8988T (cell line): Measurements from ENCODE around the gene EGFLAM.
"Not testable (repeated sequence)": the region's sequence is repeated elsewhere in the genome, so short reads cannot be mapped to it uniquely, and the experiment has no call there.

Experiments used
- DNase-seq: peaks from one replicate; pipeline ENCODE4 v3.0.0; 2011

Gene EGFLAM

DNA sequence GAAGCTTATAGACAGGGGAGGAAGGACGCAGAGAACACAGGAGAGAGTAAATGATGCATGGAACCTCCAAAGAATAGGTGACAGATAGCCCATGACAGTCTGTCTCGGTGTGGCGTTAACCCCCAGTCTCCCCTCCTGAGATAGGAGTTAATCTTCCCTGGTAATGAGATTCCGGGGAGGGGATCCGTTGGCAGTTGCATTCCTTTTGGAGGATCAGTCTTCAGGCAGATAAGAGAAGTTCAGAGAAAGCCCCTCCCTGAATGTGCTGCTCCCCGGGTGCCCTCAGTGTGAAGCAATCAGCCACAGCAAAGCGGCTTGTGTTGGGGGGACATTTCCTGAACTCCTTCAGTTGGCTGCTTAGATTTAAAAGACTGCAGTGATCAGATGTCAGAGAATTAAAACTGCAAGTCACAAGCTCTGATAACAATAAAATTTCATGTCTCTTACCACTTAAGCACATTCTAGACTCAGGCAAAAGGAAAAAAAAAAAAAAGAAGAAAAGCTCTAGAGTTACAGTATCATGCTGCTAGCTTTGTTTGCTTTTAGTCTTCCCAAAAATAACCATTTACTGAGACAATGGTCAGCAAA lies 121.1 kb downstream of the EGFLAM start:
- no peak for DNase-seq

DNA sequence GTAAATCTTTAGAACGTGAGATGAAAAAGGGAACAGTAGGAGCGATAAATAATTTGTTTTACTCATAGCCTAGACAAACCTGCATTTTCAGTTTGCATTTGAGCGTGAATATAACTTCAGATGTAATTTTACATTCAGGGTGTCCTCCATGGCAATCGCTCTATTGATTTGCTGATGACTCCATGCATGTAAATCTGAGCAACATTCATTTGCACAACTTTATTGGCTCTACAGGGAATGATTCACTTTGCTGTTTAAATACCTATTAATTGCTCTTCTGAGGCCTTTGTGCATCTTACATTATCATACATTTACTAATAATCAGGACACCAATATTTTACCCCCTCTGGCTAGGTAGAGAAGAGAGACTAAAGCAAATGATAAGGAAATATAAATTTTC lies 122.2 kb downstream of the EGFLAM start:
- DNase-seq, result no peak

DNA sequence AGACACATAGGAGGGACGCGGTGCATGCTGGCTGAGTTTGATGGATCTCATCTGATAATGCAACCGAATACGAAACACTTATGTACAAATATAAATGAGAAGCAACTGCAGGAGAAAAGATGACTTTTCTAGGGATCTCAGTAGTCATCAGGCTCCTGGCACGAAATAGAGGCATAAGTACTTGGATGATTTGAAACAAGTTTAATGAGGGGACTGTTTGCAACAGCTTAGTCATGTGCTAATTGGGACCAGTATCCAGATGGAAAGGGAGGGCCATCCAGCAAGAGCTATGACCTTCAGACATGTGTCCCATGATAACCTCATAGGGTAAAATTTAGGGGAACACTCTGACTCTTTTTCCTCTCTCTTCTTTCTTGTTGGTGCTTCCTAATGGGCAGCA lies 123.0 kb downstream of the EGFLAM start:
- DNase-seq, result no peak

DNA sequence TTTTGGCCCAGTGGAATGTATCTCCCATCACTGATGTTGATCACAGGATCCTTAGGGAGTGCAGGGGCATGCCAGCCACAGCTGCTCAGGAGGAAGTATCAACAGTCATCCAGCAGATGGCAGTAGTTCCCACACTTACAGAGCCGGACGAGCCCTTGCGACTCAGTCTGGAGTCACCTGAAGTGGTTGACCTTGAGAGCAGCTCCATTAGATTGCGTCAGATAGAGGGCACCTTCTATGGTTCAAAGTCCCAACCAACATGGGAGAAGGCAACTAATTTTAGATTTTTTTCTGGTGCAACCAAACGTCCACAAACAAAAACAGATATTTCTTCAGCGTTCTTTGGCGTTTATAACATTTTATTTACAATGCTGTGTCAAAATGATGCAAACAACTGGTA lies 124.5 kb downstream of the EGFLAM start:
- DNase-seq, result peak; percentile 42

DNA sequence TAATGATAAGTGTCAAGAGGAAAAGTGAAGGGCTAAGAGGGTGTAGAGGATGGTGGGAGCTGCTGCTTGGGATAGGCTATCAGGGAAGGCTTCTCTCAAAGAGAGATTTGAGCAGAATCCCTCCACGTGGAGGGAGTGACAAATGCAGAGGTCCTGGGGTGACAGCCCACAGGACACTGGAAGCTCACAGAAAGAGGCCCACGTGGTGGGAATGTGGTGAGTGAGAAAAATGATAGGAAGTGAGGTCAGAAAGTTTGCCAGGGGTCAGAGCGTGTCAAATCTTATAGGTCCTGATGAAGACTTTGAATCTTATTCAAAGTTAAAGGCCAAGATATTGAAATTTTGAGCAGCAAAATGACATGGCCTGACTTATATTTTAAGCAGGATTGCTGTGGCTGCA lies 125.3 kb downstream of the EGFLAM start:
- DNase-seq, result no peak

DNA sequence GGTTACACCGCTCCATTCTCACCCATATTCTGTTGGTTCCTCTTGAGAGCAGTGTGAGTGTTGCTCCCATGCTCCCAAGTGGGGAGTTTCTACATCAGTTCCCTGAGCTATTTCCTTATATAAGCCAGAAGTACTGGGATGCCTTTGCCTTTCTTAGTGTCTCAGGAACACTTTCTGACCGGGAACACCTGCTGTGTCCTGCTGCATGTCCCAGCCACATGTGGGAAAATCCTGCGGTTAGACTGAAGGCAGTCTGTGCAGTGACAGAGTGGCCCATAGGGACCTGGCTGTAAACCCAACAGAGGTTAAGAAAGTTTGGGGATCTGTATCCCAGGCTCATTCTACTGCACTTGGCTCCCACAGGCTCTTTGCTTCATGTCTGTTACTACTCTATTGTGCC lies 126.0 kb downstream of the EGFLAM start:
- no peak for DNase-seq

DNA sequence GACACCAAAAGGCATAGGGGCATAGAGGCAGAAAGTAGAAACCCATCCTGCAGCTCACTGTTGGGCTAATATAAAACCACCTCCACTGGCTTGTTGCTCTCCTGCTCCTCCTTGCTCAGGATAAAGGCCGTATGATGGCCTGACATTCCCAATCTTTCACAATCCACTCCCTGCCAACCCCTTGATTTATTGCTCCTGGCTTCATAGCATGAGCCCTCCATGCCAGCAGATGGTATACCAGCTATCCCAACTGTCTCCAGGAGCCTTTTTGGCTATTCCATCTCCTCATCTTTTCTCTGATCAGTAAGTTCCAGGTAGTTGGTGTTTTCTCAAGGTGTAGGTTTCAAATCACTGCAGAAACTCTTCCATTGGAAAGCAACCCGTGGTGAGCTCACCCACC lies 128.8 kb downstream of the EGFLAM start:
- no peak for DNase-seq

DNA sequence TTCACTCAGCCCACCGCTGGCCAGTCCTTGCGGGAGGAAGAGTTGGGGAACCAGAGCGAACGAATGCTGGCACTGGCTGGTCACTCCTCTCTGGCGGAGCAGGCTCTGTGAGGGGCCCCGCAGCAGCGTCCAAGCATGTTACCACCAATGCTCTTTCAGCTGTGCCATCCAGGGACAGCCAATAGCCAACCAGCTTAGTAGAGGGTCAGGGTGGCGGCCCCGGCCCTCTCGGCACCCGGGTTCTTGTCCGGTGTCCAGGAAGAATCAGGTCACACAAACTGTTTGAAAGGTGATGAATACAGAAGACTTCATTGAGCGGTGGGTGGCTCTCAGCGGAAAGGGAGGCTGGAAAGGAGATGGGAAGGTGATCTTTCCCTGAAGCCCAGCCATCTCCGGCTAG lies 135.3 kb downstream of the EGFLAM start:
- no peak for DNase-seq

DNA sequence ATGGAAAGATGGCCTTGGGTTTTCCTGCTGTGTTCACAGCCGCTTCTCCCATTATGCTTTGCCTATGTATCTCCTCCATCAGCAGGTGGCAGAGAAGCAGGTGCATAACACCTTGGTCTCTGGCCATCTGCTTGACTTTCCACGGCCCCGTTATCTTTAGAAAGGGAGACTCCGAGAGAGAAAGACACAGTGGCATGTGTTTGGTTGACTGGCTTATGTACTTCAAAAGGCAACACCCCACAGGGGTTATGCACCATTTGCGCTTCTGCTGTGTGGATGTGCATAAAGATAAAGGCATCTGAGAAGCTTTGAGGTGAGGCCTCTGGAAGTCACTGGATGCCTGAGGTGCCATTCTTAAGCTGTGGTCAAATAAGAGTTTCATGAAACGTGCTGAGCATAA lies 138.4 kb downstream of the EGFLAM start:
- no peak for DNase-seq

DNA sequence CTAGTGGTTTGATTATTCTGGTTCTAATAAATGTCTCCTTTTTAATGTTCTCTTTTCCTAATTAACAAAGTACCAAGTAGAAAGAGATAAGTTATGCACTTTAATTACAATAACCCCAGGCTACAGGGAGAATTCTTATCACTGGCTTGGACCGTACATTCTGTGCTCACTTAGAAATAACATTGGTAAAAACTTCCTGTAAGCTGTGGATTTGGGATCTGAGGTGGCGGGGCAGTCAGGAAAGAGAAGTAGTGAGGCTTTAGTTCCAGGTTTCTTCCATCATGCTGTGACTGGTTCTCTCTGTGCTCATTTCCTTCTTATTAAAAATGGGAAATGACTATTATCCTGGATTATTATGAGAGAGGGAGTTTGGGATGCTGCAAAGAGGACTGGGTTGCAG lies 142.0 kb downstream of the EGFLAM start:
- no peak for DNase-seq

DNA sequence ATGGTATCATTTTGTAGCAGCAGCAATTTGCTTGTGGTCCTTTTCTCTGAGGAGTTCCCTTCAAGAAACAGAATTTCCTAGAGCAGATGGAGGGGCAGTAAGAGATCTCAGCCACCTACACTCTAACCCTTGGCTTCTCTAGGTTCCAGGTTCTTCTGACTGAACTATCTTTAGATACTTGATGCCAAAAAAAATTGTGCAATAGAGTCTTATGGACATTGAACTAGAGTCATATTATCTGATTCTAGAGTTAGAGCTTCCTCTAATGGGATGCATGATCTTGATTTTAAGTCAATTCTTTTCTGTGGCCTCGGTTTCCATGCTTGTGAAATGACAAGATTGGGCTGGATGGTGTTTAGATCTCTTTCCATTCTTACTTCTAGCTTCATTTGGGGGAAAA lies 142.8 kb downstream of the EGFLAM start:
- no peak for DNase-seq

DNA sequence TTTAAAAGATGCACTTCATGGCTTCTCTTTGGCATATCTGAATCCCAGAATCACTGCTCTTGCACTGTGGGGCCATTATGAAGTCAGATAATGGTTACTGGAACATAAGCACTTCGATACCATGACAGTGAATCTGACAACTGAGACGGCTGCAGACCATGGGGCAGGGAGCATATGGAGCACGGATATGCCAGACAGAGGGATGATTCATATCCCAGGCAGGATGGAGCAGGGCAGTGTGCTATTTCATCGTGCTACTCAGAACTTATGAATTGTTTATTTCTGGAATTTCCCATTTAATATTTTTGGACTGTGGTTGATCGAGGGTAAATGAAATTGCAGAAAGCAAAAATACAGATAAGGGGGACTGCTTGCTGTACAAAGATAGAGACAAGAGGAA lies 145.0 kb downstream of the EGFLAM start:
- no peak for DNase-seq

DNA sequence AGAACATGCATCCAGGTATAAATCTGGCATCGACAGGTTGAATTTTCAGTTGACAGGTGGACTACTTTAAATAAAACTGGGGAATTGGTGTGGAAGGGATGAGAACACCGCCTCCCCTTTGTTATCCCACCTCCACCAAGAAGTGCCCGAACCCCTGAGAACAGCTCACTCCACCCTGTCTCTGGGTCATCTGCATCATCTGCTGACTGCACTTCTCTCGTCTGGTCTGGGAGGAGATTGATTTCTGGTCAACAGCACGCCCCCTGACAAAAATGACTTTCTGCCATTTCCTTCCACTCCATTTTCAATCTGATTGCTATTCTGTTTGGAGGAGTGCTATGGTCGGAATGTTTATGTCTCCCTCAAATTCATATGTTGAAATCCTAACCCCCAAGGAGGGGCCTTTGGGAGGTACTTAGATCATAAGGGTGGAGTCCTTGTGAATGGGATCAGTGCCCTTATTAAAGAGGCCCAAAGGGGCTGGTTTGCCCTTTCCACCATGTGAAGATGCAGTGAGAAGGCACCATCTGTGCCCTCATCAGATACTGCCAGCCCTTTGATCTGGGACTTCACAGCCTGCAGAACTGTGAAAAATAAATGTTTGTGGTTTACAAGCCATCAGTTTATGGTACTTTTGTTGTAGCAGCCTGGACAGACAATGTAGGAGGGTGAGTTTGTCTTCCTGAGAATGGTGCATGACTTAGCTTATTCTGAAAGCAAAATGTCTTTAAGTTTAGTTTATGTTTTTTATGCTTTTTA lies 145.7 kb downstream of the EGFLAM start:
- no peak for DNase-seq

DNA sequence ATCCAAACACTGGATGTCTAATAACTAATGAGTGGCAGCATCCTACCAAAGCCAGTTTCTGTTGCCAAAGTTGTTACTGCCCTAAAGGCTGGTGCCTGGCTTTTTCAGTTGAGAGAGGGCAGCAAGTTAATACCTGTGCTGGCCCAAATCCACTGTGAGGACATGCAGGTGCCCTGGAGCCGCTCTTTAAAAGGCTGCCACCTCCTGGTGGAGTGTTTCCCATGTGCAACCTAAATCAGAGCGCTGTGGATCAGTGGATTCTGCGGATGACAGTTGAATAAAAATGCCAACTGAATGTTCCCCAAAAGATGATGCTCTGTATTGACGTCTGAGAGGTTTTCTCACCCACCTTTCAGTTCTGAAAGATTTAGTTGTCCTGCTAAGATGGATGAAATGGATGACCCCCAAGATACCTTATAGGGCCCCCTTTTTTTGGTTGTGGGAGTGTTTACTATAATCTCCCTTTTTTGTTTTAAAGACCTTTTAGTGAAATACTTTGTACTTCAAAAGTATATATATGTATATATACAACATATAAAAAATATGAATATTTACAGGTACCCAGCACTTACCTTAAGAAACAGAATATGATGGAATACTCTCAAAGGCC lies 146.4 kb downstream of the EGFLAM start:
- DNase-seq, result no peak

DNA sequence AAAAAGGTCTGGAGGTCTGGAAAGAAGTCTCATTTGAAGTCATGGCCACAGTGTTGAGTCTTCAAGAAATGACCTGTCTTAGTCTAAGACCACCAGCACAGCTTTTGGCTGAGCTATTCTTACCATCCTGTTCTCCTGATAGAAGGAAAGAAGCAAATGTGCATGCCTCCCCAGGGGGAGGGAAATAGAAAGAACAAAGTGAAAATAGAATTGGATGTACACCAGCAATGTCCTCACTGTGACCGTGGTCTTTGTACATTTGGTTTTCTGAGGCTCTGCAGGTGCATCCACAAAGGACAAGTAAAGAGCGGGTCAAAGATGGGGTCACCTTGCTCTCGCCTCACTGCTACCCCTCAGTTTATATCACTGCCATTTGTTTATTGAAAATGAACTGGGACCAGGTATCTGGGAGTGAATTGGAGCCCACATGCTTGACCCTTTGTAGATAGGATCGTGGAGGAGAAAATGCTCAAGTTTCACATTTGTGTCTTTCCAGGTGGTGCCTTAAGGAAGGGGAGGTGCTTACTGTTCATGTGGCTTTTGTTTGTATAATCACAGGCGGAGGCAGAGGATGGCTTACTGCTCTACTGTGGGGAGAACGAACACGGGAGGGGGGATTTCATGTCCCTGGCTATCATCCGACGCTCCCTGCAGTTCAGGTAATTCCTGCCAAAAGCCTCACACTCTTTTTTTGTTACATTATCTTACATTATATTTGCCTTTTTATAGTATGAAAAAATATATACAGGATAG lies 150.3 kb downstream of the EGFLAM start:
- DNase-seq, result no peak

DNA sequence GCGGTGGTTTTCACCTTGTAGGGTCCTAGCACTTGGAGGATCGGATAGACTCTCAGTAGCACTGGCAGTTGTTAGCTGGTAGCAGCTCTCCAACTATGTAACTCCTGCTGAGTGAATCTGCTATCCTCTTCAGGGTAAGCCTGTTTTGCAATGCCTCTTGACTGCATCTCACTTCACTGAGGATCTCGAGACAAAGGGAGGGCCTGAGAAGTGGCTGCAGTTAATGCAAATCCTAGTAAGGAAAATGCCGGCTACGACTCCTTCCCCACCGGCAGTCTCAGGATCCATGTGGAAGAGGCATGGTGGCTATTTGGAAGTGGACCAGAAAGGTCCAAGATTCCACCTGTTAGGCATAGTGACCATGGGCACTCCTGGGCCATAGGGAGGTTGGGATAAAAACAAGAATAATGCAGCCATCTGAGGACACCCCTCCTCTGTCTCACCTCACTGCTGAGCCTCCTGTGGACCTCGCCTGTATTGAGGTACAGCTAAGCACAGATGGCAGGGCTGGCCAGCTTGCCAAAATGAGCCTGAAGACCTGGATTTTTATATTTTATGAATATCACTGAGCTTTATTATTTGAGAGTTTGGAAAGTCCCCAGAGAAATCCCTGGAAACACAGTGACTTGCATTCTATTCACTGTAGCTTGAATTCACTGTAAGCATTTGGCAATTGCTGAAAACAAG lies 152.1 kb downstream of the EGFLAM start:
- no peak for DNase-seq

DNA sequence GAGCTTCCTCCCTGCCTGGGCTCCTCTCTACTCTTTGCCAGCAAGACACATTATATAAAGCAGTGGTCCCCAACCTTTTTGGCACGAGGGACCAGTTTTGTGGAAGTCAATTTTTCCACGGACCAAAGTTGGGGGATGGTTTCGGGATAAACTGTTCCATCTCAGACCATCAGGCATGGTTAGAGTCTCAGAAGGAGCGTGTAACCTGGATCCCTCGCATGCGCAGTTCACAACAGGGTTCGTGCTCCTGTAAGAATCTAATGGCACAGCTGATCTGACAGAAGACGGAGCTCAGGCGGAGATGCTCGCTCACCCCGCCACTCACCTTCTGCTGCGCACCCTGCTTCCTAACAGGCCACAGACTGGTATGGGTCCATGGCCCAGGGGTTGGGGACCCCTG lies 155.3 kb downstream of the EGFLAM start:
- DNase-seq, result no peak

DNA sequence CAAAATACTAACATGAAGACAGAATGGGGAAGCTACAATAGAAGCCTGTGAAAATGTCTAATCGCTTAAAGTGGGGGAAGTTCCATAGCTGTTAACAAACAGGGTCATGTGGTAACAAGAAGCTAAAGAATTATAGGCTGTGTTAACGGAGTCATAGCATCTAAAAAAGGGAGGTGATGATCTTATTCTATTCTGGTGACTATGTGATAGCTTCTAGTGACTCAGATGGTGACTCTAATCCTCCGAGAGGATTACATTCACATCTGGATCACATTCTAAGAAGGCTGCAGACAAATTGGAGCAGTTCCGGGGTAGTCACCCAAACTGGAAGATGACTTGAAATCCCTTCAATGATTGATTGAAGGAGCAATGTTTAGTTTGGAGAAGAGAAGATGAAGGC lies 156.0 kb downstream of the EGFLAM start:
- DNase-seq, result no peak

DNA sequence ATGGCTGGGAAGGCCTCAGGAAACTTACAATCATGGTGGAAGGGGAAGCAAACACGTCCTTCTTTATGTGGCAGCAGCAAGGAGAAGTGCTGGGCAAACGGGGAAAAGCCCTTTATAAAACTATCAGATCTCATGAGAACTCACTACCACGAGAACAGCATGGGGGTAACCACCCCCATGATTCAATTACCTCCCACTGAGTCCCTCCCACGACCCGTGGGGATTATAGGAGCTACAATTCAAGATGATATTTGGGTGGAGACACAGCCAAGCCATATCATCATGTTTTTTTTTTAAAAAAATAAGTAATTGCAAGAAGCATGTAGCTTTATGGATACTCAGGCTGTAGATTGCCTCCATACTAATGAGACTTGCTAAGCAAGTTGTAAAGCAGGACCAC lies 157.4 kb downstream of the EGFLAM start:
- not testable (repeated sequence) for DNase-seq

DNA sequence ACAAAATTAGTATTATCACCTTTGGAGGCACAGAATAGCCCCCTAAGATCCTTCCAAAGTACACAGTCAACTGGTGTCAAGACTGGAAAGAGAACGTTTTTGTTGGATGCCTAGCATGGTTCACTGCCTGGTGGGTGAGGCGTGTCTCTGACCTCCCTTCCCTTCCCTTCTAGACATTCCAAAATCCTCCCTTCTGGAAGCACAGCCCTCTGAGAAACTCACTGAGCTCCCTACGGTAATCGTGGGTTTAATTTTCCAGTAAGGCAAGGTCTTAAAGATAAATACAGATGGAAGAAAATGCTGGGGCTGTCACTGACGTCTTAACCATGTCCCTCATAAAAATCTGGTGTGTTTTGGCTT lies 159.3 kb downstream of the EGFLAM start:
- no peak for DNase-seq

DNA sequence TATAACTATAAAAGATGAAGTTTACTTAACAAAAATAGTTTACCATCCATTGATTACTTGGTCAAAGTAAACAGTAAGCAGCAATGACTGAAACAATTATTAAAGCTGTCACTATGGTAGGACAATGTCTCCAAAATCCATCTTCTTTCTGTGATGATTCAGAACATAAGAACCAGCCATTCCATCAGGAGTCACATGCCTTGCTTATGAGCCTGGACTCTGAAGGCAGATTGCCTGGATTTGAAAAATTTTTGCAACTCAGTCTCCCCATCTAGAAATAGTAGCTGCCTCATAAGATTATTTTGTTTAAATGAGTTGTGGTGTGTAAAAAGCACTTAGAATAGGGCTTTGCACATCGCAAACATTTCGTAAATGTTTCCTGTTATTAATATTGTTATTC lies 161.9 kb downstream of the EGFLAM start:
- no peak for DNase-seq

DNA sequence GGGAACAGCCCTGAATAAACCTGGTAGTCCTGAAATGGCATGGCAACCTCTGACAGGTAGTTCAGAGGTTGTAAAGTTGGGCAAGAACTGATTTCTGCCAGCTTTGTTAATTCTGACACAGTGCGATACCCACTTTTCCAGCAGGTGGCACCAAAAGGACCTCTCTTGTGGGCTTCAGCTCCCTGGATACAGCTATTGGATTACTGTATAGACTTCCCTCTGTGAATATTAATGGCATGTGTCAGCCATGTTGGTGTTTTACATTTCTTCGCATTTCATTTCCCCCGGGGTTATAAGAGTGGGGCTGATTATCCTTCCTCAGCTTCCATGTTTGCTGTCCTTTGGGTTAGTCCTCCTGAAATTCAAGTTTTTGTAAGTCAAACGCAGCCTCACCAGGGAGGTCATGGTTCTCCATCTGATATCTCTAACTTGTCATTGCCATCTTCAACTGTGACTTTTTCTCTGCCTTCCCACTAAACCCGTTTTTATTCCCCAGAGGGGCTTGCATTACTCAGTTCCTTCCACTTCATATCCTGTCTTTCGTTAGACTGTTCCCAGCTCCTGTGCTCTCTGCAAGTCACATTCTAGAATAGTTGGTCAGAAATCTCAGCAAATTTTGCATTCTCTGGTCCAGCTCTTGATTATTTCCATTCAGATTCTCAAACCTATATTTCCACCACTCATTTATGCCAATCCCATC lies 162.5 kb downstream of the EGFLAM start:
- DNase-seq, result peak; percentile 57

DNA sequence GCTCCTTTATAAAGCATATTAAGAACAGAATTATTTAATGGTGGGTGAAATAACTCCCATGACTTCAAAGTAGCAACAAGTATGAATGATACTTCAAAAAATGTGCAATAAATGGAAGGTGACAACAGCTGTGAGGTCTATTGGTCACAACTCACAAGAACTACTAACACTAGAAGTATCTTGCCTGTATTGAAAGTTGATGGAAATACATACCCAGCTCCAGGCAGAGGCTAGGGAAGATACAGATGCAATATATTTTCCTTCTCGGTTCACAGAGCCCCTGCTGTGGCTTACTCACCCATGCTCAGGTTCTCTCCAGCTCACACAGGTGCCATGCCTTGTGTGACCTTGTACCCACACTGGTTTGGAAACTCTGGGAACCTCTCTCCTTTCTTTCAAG lies 164.3 kb downstream of the EGFLAM start:
- no peak for DNase-seq
